Thyroid gland (tissue), 4 donors: ENCODE data around the gene DLGAP4.

Experiments
- POLR2A ChIP-seq, 2 donors: fragments of 450-650 bp; IDR thresholded peaks; one replicate each; pipeline ENCODE4 v1.6.1; 2017; ENCODE audit warnings: antibody characterized with exemption in 2 of 2, mild to moderate bottlenecking in 2 of 2, moderate library complexity in 1 of 2
- TF ChIP-seq, protein P1 (sequence below), 6 experiments: fragments of 200-600 bp in 3 of 6; fragments of 450-650 bp in 3 of 6; sonication (generic) in 3 of 6; IDR thresholded peaks; one replicate each; pipeline ENCODE4 v1.5.1; 2016 to 2019; ENCODE audit warnings: antibody characterized with exemption in 6 of 6, mild to moderate bottlenecking in 2 of 6, inconsistent platforms in 1 of 6, moderate library complexity in 1 of 6

DNA sequence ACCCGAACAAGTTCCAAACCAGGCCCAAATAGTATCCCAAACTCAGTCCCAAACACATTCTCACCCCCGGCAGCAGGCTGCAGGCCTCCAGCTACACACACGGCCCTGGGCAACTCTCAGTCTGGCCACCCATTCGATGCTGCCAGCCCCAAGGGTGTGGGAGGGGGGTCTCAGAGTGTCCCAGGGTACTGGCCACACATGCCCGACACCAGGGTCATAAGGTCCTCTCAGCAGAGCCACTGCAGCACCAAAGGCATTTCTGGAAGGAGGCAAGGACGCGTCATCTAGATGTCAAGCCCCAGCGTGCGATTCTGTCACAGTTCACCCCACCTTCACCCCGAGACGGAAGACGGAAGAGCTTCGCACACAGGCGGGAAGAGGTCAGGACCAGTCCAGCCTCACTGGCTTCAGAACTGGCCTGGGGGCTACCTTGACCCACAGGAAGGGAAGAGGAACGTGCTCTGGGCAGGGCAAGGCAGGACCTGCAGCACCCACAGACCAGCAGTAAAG, 244.7 kb downstream of the DLGAP4 start:
- TF ChIP-seq, protein P1, sequence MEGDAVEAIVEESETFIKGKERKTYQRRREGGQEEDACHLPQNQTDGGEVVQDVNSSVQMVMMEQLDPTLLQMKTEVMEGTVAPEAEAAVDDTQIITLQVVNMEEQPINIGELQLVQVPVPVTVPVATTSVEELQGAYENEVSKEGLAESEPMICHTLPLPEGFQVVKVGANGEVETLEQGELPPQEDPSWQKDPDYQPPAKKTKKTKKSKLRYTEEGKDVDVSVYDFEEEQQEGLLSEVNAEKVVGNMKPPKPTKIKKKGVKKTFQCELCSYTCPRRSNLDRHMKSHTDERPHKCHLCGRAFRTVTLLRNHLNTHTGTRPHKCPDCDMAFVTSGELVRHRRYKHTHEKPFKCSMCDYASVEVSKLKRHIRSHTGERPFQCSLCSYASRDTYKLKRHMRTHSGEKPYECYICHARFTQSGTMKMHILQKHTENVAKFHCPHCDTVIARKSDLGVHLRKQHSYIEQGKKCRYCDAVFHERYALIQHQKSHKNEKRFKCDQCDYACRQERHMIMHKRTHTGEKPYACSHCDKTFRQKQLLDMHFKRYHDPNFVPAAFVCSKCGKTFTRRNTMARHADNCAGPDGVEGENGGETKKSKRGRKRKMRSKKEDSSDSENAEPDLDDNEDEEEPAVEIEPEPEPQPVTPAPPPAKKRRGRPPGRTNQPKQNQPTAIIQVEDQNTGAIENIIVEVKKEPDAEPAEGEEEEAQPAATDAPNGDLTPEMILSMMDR (IDR thresholded peaks at IDR 0.05): no peak
- TF ChIP-seq POLR2A (IDR thresholded peaks at IDR 0.05): no peak
